ENCODE measurements around the gene CYP27A1.
"Not testable (repeated sequence)": the region's sequence is repeated elsewhere in the genome, so short reads cannot be mapped to it uniquely, and the experiment has no call there.

CYP27A1 gene

DNA sequence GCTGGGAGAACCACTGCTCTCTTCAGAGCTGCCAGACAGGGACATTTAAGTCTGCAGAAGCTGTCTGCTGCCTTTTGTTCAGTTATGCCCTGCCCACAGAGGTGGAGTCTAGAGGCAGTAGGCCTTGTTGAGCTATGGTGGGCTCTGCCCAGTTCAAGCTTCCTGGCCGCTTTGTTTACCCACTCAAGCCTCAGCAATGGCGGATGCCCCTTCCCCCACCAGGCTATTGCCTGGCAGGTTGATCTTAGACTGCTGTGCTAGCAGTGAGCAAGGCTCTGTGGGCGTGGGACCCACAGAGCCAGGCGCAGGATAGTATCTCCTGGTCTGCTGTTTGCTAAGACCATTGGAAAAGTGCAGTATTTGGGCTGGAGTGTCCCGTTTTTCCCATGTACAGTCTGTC, 9.2 kb upstream of the CYP27A1 start:
- not testable (repeated sequence) for DNase-seq (ENCODE audit: low spot score)

DNA sequence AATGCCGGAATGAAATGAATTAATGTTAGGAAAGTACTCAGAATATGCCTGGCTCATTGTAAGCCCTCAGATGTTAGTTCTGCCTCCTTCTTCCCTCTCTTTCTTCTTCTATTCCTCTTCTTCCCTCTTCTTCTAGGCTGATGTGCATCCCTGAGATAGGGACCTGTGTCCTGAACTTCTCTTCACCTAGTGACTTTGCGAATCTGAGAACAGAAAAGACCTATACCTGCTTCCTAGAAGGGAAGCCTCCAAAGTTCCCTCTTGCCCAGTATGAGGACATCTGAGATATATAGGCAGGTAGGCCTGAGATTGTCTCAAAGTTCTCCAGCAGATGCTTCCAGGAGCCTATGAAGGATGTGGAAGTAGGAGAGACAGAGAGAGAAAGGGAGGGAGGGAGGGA, 8.1 kb upstream of the CYP27A1 start:
- DNase-seq (ENCODE audit: low spot score) = no peak

DNA sequence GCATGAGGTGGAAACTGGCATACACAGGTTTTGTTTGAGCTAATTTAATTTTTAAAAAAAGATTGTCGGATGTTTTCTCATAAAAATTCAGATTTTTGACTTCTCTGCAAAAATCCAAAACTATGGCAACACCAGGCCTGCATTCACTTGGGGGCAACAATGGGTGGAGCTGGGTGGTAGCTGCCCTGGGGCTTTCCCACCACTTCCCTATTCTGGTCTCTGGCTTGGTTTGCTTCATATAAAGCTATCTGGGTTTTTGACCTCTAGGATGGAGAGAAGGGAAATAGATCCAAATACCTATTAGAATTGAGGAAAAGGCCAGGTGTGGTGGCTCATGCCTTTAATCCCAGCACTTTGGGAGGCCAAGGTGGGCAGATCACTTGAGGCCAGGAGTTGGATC, 5.5 kb upstream of the CYP27A1 start:
- no peak for DNase-seq (ENCODE audit: low spot score)

DNA sequence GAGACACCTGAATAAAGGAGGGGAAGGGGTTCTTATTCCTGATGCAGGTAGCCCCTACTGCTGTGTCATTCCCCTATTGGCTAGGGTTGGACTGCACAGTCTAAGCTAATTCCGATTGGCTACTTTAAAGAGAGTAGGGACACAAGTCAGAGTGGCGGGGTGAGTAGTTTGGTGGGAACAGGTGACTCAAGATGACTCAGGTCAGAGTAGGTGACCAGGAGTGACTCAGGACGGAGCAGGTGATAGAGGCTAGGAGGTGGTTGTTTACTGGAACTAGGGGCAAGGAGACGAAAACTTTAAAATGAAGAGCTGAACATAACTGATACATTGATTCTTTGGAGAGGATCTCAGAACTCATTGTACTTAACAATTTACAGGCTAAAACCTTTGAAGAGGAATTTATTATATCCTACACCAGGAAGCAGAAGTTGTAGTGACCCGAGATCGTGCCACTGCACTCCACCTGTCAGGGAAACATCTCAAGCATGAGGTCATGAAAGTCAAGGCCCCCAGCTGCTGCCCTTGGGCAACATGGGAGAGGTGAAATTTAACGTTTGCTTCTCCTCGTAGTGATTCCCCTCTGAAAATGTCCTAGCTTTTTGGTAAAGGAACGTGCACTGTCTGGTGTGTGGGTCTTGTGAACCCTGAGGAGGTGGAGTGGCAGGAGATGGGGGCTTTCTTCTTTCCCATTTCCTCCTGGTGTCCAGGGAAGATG, 4.5 kb upstream of the CYP27A1 start:
- no peak for DNase-seq (ENCODE audit: low spot score)

DNA sequence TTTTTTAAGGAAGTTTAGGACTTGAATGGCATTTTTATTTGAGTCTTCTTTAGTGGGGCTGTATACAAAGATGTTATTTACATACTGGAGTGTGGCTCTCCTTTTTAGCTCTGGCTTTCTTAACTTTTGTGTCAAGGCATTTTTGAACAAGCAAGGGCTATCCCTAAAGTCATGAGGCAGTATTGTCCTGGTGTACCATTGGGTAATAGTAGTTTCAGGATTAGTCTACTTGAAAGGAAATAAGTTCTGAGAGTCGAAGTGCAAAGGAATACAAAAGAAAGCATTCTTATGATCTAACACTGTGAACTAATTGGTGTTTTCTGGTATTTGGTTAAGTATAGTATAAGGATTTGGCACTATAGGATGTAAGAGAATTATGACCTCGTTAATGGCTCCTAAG, 1.9 kb upstream of the CYP27A1 start:
- DNase-seq (ENCODE audit: low spot score) = no peak

DNA sequence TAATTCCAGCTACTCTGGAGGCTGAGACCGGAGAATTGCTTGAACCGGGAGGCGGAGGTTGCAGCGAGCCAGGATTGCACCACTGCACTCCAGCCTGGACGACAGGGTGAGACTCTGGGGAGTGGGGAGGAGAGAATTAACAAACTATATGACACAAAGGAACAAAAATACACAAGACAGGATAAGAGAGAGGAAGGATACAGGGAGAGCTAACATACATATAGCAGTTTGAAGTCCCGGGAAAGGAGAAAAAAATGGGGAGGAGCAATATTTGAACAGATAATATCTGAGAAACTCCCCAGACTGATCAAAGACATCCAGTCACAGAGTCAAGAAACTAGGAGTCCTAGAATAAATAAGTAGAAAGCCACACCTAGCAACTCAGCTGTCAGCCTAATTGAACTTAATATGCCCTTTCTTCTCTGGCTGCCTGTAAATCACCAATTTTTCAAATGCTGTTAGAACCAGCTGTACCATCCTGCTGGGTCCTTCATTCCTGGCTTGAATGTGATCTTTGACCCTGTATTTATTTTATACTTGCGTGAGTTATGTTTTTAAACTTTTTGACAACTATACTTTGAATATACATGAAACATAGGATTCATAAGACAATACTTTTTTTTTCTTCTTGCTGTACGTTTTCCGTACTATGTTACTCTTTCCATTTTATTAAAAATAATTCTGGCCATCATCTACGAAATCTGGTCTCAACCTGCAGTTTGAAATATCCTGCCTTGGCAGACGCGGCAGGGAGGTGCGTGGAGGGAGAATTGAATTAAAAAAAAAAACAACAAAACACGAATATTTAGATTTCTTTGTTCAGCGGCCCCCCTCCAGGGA, 876 bp upstream of the CYP27A1 start:
- no peak for DNase-seq (ENCODE audit: low spot score)

DNA sequence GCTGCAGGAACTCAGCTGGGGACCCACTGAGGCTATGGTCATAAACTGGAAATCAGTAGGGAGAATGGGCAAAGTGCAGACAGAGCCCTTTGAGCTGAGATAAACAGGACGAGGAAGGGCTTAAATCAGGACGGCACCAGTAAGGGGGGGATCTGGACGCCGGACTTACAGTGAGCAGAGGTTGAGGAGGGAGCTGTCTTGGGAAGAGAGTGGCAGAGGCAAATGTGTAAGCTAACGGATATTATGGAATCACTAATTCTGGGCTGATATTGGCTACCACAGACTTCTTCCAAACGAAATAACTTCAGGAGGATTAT, 539 bp downstream of the CYP27A1 start:
- DNase-seq (ENCODE audit: low spot score) = no peak

- DNase-seq (ENCODE audit: low spot score) = no peak
Measured at GRCh38 chr2:218783688-218784087, 1.7 kb downstream of the CYP27A1 start.

GRCh38 chr2:218785103-218785502, 3.2 kb downstream of the CYP27A1 start:
- no peak for DNase-seq (ENCODE audit: low spot score)

DNA sequence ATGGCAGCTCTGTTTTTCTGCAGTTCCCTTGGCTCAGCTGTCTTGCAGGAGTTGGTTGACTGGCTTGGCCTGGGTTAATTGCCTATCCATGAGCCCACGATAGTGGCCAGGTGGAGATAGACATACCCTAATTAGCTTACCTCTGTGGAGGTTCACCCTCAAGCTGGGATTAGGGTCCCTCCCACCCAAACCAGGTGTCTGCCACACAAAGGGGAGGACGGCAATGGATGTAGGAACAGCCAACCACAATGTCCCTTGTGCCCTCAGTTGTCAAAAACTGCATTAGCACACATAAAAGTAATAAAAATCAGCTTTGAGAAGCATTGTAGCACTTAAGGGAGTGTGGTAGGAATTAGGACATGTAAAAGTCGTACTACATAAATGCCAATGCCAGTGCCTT, 4.2 kb downstream of the CYP27A1 start:
- no peak for DNase-seq (ENCODE audit: low spot score)

DNA sequence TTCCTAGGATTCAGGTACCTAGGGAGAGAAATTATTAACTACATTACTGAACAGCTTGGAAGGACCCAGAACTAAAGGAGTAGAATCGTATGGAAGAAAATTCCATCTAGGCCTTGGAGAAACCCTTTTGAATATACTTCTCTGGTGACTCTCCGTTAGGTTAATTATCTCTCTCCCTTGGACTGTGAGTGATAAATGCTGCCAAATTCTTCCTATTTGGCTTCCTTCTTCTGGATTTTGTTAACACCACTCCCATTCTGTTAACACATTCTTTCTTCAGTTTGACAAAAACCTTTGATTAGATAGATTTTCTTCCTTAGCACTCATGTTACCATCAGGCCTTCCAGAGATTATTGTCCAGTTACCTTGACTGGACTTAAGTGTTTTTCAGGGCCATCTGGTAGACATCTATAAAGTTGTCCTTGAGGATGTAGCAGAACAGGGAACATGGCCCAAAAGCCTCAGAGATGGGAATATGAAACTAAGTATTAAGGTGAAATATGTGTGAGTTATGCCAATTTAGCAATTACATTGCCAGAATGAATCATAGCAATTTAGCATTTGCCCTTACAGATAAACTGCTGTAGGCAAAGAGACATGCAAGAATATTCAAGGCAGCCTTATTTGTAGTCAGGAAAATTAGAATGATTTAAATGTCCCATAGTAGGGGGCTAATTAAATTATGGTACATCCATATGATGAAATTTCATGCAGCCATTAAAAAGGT, 6.7 kb downstream of the CYP27A1 start:
- DNase-seq (ENCODE audit: low spot score) = no peak

DNA sequence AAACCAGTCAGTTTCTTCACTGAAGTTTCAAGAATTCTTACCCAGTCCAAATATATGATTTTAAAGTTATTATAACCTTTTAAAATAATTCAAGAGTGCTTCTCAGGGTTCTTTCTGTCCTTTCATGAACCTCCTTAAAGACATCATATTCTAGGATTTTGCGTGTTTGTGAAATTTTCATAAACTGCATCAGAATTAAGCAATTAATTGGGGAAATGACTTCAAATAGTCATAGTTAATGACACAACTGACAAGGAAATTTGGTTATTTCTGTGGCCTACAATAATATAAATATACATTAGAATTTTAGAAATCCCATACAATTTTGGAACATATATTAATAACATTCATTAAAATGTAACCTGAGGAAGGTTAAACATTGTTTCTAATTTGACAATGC, 10.5 kb downstream of the CYP27A1 start:
- no peak for DNase-seq (ENCODE audit: low spot score)

- DNase-seq (ENCODE audit: low spot score) = no peak
Measured at GRCh38 chr2:218796691-218797090, 14.7 kb downstream of the CYP27A1 start.

GRCh38 chr2:218798767-218799504, 17.0 kb downstream of the CYP27A1 start:
- DNase-seq (ENCODE audit: low spot score) = no peak

- DNase-seq (ENCODE audit: low spot score) = no peak
Measured at GRCh38 chr2:218799990-218800389, 18.0 kb downstream of the CYP27A1 start.

DNA sequence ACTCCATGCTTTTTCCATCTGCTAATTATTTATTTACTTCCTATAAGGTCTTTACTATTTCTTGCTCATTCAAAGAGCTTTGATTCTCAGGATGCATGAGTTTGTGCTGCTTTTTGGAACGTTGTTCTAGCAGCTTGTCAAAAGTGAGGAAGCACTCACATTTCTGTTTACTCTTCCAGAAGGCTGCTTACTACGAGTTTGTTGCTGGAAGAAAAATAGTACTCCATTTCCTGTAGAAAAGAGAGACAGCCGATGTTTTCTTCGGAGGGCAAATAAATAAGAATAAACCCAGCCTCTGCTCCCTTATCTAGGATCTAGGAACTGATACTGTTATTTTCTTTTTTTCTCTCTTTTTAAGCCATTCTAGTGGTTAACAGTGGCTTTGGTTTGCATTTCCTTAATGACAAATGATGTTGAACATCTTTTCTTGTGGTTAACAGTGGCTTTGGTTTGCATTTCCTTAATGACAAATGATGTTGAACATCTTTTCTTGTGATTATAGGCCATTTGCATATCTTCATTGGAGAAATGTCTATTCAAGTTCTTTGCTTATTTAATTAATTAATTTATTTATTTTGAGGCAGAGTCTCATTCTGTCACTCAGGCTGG, 20.5 kb downstream of the CYP27A1 start:
- no peak for DNase-seq (ENCODE audit: low spot score)

- no peak for DNase-seq (ENCODE audit: low spot score)
Measured at GRCh38 chr2:218804817-218805216, 22.9 kb downstream of the CYP27A1 start.

- DNase-seq (ENCODE audit: low spot score) = no peak
Measured at GRCh38 chr2:218805627-218806026, 23.7 kb downstream of the CYP27A1 start.

DNA sequence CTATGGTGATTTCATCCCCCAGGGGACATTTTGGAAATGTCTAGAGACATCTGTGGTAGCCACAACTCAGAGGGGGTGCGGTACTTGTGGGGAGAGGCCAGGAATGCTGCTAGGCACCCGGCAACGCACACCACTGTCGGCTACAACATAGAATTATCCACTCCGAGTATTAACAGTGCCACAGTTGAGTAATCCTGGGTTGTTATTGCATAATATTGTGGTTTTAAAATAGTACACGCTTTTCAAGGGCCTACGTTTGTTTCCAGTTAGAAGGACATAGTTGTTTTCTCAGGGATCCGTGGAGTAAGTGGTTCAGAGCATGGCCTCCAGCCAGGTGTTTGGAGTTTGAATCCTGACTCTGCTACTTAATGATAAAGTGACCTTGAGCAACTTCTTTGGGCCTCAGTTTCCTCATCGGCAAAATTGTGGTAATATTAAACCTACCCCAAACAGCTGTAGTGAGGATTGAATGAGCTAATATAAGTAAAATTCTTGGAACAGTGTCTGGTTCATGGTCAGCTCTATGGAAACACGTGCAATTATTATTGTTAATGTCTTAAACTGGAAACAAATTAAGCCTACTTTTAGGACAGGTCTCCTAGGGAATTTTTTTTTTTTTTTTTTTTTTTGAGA, 24.5 kb downstream of the CYP27A1 start:
- DNase-seq (ENCODE audit: low spot score) = no peak

GRCh38 chr2:218807626-218808025, 25.7 kb downstream of the CYP27A1 start:
- DNase-seq (ENCODE audit: low spot score) = no peak

DNA sequence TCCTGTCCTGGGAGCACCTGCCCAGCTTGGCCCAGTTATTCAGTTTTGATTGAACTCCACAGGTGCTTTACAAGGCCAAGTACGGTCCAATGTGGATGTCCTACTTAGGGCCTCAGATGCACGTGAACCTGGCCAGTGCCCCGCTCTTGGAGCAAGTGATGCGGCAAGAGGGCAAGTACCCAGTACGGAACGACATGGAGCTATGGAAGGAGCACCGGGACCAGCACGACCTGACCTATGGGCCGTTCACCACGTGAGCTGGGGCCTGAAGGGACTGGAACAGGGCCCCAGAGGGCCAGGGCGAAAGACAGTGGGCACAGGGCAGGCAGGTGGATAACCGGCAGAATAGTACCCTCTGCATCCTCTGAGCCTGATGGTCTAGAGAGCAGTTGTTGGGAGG, 27.6 kb downstream of the CYP27A1 start:
- DNase-seq (ENCODE audit: low spot score) = no peak

Data from SK-N-DZ (cell line).